Activated CD8-positive, alpha-beta memory T cell treated with anti-CD3 and anti-CD28 coated beads for 24 hours (primary cell): Measurements from ENCODE around the gene GYPC.
A peak's percentile ranks its signal among the peaks of the same experiment; 100 is the strongest.
"Not testable (repeated sequence)": the region's sequence is repeated elsewhere in the genome, so short reads cannot be mapped to it uniquely, and the experiment has no call there.

Experiments
- DNase-seq: peaks from one replicate; pipeline ENCODE4 v3.0.0-alpha.2; 2020

The GYPC gene, protein sequence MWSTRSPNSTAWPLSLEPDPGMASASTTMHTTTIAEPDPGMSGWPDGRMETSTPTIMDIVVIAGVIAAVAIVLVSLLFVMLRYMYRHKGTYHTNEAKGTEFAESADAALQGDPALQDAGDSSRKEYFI

DNA sequence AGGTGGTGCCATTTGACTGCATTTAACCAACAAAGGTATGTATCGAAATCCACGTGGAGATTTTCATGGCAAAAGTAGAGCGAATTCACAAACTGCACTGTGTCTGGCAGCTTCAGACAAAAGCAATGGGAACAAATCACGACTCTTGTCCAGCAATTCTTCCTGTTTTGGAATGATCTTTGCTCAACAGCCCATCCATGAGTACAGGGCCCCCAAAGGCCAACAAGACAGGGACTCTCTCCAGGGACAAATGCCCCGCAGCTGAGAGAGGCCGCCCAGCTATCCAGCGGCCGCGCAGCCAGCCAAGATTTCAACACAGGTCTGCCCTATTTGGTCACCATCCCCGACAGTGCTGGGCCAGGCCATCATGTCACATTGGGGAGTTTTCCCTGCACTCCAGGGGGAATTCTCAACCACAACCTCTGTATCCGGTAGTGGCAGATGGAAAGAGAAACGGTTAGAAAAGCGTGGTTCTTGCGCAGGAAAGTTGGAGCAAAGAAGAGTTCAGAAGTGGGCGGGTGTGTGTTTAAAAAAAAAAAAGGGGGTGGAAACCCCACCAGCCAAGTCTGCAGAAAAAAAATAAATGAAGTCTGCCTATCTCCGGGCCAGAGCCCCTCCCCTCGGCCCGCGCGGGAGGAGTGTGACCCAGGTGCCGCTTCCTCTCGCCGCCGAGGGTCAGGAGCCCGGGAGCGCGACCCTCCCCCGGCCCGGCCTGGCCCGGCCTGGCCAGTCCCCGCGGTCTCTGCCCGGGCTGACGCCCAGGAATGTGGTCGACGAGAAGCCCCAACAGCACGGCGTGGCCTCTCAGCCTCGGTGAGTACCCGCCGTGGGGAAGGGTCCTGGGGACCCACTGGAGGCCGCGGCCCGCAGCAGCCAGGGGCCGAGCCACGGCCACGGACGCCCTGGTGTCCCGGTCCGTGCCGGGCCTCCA lies at the start of gene GYPC:
Gene GYPC, plus strand, starts transcription at position 659 of the 931 bp plus-strand sequence. Its CDS starts 106 bp downstream, at position 765.
- DNase-seq, result peak; percentile 83

DNA sequence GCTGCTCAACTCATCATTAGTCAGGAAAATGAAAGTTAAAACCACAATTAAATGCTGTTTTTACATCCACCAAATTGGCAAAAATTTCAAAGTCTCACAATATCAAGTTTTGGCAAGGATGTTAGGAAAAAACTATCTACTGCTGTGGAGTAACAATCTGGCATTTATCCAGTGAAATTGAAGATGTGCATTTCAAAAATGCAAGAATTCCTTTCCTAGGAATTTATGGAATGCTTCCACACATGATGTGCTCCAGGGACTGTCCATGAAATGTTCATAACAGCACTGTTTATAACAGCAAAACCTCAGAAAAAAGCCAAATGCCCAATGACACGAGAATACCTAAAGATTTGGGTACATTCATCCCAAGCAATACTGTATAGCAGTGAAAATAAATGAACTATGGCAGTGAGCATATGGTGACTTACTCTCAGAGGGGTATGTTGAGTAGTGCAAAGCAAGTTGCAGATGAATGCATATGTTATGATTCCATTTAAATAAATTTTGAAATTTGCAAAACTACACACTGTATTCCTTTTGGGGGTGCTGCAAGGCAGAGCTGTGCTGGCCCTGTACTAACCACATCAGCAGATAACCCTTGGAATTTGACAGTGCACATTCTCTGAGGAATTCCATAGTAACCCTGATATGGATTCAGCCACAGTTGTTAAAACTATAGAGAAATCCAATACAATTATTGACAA lies 41.3 kb upstream of the GYPC start:
- no peak for DNase-seq

DNA sequence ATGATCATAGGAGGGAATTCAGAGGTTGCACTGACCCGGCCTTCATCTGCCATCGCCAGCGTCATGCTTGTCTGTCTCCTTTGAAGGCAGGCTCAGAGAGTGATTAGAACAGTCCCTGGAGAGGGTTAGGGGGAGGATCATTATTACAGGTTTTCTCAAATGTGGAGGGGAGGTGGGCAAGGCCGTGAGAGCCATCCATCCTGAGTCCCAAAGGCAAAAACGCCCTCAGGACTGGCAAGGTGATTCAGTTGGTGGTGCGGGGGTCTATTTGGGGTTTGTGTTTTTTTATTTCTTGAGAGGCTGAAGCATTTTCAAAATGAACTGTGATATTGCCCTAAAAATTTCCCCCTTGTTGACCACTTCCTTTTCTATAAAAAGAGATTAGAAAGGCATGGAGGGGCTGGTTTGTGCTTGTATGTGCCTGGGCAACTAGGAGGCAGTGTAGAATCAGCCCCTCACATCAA lies 39.3 kb upstream of the GYPC start:
- DNase-seq, result no peak

DNA sequence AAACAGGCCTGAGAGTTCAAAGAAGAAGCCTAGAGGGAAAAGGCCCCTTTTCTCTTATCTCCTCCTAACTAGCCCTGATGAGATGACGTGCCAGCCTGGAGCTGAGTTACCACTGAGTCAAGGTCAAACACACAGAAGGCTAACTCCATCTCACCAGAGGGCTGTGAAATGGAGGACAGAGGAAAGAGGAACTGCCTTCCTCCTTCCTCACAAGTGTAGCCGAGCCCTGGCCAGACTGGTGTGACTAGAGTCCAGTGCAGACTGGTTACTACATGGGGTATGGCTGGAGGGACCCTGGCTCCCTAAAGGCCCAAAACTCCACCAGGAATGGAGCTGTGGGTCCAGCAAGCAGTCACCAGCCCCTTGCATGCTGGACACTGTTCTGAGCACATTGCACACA lies 35.7 kb upstream of the GYPC start:
- no peak for DNase-seq

DNA sequence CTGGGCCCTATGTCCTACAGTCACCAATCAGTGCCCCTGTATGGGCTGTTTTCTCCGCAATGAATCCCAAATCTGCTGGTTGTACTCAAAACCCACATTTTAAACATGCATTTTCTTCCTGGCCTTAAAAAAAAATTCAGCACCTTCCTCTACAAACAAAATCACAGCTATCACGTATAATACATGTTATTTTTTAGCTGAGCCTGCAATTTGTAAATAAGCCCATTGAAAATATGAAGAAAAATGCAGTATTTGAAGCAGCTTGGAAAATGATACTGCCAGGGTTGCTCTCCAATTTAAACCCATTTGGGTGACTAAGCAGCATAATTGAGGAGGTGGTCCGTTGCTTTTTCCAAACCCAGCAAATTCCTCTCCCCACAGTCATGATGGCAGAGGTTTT lies 33.0 kb upstream of the GYPC start:
- no peak for DNase-seq

DNA sequence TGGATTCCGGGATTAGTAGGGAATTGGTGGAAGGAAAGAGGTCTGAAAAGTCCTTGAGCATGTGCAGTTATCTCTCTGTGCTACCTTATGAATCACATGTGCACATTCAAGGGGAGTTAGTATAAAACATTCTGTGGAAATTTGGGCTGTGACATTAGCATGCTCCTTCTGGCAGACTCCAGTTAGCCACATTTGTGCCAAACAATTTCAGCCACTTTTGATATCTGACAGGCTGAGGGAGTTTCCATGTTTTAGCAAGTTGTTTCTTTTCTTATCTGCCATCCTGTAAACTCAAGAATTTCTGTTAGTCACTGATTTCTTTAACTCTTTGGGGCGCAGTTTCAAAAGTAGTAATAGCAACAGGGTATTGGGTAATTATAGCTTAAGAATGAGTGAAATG lies 28.3 kb upstream of the GYPC start:
- no peak for DNase-seq

DNA sequence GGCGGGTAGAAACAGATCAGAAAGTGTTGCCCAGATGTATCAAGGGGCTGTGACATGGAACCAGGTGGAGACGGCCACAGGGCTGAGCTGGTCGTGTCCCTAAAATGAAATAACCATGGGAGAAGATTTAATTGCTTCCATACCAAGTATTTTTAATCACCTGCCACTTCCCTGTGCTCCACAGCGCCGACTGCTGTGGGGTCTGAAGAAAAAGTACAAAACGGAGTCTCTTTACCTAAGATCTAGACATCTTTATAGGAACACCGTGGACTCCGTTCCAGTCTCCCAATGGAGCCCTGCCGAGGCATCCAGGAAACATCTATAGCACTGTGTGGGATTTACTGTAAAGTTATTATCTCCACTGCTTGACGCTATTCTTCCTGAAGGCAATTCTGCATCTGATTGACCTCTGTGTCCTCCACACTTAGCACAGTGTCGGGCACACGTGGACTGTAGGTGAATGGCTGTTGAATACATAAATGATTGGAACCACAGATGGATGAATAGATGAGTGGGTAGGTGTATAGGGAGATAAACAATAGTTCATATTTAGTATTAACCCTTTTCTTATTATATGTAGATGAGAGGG lies 21.6 kb upstream of the GYPC start:
- peak; percentile 62 for DNase-seq

DNA sequence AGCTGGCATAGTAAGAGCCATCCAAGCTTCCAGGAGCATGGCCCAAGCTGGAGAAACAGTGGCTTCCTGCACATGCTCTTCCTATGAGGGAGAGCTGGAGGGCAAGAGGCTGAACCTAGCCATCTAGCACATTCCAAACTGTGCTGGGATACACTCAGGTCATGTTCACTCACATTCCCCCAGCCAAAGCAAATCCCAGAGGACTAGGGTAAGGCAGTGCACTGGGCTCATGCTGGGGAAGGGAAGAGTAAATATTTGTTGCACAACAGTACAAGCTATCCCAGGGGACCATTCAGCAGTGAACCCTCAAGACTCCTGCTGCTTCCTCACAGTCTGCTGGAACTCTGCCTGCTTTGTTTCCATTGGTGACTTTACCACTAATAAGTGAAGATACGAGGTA lies 20.7 kb upstream of the GYPC start:
- DNase-seq, result no peak

DNA sequence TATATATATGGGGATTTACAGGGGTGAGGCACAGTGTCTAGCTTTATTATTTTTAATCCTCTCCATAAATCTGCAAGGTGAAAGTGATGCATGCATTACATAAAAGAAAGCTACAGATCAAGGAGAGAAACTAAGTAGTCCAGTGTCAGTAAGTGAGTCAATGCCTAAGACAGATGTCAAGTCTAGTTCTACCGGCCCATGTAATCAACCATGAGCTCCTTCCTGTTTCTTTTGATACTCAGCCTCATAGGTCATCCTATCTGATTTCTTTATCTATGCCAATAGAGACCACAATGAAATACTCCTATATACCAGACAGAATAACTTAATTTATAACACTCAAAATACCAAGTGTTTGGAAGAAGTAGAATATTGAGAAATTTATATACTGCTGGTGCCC lies 20.2 kb upstream of the GYPC start:
- no peak for DNase-seq

DNA sequence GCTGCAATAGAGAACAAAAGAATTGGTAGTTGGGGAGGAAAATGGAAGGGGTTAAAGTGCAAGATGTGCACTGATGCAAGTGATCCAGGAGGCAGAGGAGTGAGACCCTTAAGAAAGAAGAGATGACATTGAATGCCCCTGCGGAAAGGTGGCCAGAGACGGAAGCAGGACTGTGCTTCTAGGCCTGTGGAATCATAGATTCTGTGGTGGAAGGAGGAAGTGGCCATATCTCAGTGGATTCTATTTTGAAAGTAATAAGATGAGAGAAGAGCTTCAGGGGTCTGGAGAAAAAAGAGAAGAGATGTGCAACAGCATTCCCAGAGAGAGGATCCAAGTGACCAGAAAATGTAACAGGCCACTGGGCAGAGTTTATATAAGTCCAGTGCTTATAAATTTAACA lies 18.6 kb upstream of the GYPC start:
- DNase-seq, result no peak

DNA sequence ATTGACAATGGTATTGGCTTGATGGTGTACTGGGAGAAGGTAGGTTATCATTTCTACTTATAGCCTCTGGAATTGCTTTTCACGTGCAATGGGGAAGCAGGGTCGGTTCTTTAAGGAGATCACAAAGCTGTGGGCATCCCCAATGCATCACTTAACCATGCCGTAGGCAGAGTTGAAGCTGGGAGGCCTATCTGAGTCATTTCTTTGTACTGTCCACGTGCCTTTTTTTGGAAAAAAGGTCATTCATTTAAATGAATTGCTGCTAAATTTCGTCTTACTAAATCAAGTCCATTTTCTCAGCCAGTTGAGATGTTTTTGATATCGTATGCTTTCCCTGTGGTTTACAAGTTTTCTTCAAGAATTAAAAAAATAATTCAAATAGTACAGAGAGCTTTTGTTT lies 17.2 kb upstream of the GYPC start:
- no peak for DNase-seq

DNA sequence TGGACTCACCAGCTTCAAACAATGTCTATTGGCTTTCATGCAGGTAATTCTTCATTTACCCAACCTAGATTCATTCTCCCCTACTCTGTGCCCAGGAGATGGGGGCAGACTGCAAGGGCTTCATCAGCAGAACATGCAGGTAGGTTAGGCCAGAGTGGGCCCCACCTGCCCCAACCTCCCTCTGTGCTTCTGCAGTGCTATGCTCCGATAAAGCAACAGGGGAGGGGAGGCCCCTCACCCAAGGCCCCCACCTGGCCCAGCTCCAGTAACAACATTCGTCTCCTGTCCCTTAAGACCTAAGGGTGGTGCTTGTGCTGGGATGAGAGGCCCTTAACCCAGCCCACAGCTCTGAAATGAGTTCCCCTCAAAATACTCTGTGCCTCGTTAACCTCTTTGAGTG lies 16.7 kb upstream of the GYPC start:
- no peak for DNase-seq

DNA sequence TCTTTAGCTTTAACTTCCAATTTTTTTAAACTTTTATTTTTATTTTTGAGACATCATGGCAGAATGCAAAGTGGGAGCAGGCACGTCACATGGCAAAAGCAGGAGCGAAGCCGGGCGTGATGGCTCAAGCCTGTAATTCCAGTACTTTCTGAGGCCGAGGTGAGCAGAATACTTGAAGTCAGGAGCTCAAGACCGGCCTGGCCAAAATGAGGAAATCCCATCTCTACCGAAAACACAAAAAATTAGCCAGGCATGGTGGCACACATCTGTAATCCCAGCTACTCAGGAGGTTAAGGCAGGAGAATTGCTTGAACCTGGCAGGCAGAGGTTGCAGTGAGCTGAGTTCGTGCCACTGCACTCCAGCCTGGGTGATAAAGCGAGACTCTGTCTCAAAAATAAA lies 14.7 kb upstream of the GYPC start:
- not testable (repeated sequence) for DNase-seq

DNA sequence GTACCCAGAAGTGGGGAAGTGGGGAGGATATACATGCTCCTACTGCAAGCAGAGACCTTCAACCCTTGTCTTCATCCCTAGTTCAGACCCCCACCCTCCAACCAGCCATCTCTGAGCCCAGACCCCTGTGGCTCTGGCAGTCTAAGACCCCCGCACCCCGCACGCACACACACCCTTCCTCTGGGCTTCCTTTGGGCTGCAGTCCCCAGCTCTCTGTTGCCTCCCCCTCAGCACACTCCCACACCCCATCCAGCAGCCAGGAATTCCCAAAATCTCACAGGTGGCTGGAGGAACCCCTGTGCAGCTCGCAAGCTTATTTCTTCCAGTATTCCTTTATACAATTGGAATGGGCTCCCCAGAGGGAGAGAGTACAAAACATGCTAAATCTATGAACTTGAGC lies 13.9 kb upstream of the GYPC start:
- no peak for DNase-seq

DNA sequence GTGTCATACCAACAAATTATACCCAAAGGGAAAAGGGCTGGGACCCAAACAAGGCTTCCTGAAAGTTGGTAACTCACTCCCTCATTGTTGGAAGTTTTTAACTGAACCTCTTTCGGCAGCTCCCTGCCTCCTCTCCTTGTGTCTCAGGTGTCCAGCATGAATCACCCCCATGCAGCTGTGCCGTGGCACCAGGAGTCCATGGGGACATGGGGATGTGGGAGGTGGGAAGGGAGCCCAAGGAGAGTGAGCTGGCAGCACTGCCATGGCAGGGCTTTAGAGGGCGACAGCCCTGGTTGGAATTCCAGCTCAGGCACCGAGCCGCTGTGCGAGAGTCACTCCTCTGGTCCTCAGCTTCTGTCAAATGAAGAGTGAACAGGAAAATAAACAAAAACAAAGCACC lies 12.5 kb upstream of the GYPC start:
- no peak for DNase-seq

DNA sequence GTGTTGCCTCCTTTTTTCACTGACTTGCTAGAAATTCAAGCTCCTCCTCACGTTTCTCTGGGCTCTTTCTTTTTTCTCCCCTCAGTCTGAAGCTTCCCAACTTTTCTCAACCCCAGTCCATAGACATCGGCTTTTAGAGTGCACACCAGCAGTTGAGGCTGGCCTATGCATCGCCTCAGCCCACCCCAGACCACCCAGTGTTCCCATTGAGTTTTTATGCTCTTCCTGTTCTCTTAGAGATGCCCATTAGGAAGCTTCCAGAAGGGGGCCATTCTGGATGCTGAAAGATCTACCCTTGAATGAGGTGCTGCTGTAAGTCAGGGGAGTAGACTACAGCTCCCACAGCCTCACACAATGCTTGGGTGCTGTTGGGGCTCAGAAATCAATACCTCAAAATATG lies 12.0 kb upstream of the GYPC start:
- no peak for DNase-seq

DNA sequence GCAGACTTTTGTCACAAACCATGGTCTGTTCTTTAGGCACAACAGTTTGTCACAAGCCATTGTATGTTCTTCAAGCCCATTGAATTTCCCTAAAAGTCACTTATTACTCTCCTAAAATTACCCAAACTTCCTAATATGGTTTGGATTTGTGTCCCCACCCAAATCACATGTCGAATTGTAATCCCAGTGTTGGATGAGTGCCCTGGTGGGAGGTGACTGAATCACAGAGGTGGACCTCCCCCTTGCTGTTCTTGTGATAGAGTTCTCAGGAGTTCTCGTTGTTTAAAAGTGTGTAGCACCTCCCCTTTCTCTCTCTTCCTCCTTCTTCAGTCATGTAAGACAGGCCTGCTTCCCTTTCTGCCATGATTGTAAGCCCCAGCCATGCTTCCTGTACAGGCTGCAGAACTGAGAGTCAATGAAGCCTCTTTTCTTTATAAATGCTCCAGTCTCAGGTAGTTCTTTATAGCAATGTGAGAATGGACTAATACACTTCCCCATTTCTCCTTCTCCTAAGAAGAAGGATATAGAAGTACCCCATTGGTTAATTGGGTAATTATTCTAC lies 11.2 kb upstream of the GYPC start:
- no peak for DNase-seq

DNA sequence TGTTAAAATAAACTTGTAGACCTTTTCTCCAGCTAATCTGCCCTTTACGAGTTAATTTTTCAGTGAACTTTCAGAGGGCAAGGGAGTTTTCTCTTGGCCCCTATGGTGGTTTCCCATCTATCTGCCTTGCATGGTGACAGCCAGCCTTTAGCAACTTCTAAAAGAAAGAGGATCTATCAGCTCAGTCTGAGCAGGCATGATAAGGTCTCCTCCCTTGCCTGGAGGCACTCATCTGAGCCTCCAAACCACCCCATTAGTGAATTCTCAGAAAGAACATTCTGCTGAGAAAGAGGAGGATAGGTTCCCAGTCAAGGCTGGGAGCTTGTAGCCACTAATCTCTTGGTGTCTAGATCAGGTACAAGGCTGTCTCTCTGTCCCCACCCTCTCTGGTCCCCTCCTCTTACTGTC lies 10.7 kb upstream of the GYPC start:
- no peak for DNase-seq

DNA sequence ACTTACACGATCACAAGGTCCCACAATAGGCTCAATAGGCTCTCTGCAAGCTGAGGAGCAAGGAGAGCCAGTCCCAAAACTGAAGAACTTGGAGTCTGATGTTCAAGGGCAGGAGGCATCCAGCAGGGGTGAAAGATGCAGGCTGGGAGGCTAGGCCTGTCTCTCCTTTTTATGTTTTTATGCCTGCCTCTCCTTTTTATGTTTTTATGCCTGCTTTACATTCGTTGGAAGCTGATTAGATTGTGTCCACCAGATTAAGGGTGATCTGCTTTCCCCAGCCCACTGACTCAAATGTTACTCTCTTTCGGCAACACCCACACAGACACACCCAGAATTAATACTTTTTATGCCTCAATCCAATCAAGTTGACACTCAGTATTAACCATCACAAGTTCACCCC lies 9.9 kb upstream of the GYPC start:
- no peak for DNase-seq

DNA sequence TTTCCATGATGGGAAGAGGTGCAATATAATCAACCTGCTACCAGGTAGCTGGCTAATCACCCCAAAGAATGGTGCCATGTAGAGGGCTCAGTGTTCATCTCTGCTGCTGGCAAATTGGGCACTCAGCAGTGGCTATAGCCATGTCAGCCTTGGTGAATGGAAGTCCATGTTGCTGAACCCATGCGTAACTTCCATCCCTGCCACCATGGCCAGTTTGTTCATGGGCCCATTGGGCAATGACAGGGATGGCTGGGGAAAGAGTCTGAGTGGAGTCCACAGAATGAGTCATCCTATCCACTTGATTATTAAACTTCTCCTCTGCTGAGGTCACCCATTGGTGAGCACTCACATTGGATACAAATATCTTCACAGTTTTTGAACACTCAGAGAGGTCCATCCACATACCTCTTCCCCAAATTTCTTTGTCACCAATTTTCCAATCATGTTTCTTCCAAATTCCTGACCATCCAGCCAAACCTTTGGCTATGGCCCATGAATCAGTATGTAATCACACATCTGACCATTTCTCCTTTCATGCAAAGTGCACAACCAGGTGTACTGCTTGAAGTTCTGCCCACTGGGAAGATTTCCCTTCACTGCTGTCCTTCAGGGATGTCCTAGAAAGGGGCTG lies 8.1 kb upstream of the GYPC start:
- DNase-seq, result not testable (repeated sequence)

DNA sequence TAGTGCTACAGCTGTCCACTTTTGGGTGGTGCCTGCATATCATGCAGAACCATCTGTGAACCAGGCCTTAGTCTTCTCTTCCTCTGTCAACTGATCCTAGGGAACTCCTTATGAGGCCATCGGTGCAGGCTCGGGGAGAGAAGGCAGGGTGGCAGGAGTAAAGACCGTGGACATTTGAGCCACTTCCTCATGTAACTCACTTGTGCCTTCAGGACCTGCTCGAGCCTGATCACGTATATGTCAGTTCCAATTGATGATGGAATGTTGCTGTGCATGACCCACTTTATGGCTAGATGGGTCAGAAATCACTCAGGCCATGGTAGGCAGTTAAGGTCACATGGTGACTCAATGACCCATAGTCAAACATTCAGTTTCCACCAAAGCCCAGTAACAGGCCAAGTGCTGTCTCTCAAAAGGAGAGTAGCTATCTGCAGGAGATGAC lies 7.6 kb upstream of the GYPC start:
- not testable (repeated sequence) for DNase-seq

DNA sequence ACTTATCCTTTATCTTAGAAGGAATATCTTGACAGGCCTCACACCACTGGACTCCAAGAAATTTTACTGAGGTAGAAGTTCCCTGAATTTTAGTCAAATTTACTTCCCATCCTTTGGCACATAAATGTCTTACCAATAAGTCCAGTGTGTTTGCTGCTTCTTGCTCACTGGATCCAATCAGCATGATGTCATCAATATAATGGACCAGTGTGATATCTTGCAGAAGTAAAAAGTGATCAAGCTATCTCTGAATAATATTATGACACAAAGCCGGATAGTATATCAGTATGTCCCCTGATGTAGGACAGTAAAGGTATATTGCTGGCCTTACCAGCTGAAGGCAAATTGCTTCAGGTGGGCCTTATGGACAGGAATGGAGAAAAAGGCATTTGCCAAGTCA lies 6.9 kb upstream of the GYPC start:
- DNase-seq, result no peak

DNA sequence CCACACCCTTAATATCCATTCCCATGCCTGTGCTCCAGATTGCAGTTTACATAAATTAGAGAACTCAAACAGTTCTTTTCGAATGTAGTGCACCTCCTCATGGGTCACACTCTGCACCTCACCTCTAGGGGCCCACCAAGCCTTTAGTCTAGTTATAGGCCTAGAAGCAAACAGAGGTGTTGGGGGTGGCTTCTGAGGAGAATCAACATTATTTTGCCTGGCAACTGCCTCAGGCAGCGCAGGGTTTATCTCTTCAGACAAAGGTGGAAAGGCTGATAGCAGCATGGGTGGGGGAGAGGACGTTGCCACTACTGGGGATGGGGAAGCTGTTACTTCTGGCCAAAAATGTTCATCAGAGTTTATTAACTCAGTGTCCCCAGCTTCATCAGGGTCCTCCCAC lies 5.0 kb upstream of the GYPC start:
- DNase-seq, result no peak
